ENCODE data around the gene AGBL3. TPM values are rescaled to one million over a fixed set of nuclear protein-coding genes. Genes with fewer than 3 reads are reported as not detected.

The AGBL3 gene
- total RNA-seq, 1 donor from 2014 or later, result 3.5 TPM

GRCh38 chr7:135091717-135092116 is 105.4 kb downstream of the AGBL3 start:
- Mint-ChIP-seq H3K9me3 (peaks cover 9% of the 10 kb centered on the region), H3K4me3 (no peak overlapping the region), H3K27me3 (ENCODE audit: low read depth) (no peaks in the 10 kb centered on the region), H3K4me1 (no peaks in the 10 kb centered on the region), H3K36me3 (ENCODE audit: low read depth) (peaks cover 4% of the 10 kb centered on the region), H3K27ac (ENCODE audit: unreplicated experiment) (no peak overlapping the region)
- no peak for TF ChIP-seq CTCF (conservative IDR thresholded peaks at IDR 0.05)
- DNase-seq (ENCODE audit: low read depth, low spot score), result no peak

GRCh38 chr7:135094472-135095237 is 108.3 kb downstream of the AGBL3 start:
- H3K27ac Mint-ChIP-seq (ENCODE audit: unreplicated experiment), result no peak overlapping the region

GRCh38 chr7:135095450-135095849 is 109.1 kb downstream of the AGBL3 start:
- Mint-ChIP-seq H3K9me3 (peaks cover 4% of the 10 kb centered on the region), H3K27me3 (ENCODE audit: low read depth) (no peaks in the 10 kb centered on the region), H3K27ac (ENCODE audit: unreplicated experiment) (no peak overlapping the region), H3K4me3 (no peak overlapping the region), H3K36me3 (ENCODE audit: low read depth) (no peaks in the 10 kb centered on the region), H3K4me1 (no peaks in the 10 kb centered on the region)
- no peak for TF ChIP-seq CTCF (conservative IDR thresholded peaks at IDR 0.05)
- no peak for DNase-seq (ENCODE audit: low read depth, low spot score)

More at GRCh38 chr7:135094472-135095237, 108.3 kb downstream of the AGBL3 start:
- Mint-ChIP-seq H3K9me3 (peaks cover 4% of the 10 kb centered on the region), H3K4me3 (no peak overlapping the region), H3K36me3 (ENCODE audit: low read depth) (no peaks in the 10 kb centered on the region), H3K4me1 (no peaks in the 10 kb centered on the region), H3K27me3 (ENCODE audit: low read depth) (no peaks in the 10 kb centered on the region)
- no peak for DNase-seq (ENCODE audit: low read depth, low spot score)
- TF ChIP-seq CTCF (conservative IDR thresholded peaks at IDR 0.05), result no peak

GRCh38 chr7:135098391-135098790 is 112.1 kb downstream of the AGBL3 start:
- no peaks in the 10 kb centered on the region for H3K36me3 Mint-ChIP-seq (ENCODE audit: low read depth)
- peaks cover 4% of the 10 kb centered on the region for H3K9me3 Mint-ChIP-seq
- H3K27ac Mint-ChIP-seq (ENCODE audit: unreplicated experiment), result no peak overlapping the region
- H3K4me1 Mint-ChIP-seq, result no peaks in the 10 kb centered on the region
- no peak for DNase-seq (ENCODE audit: low read depth, low spot score)
- no peaks in the 10 kb centered on the region for H3K27me3 Mint-ChIP-seq (ENCODE audit: low read depth)
- H3K4me3 Mint-ChIP-seq, result no peak overlapping the region
- no peak for TF ChIP-seq CTCF (conservative IDR thresholded peaks at IDR 0.05)

GRCh38 chr7:135100856-135101255 is 114.5 kb downstream of the AGBL3 start:
- no peak for DNase-seq (ENCODE audit: low read depth, low spot score)
- Mint-ChIP-seq H3K27me3 (ENCODE audit: low read depth) (no peaks in the 10 kb centered on the region), H3K27ac (ENCODE audit: unreplicated experiment) (no peak overlapping the region), H3K9me3 (peaks cover 8% of the 10 kb centered on the region), H3K36me3 (ENCODE audit: low read depth) (no peaks in the 10 kb centered on the region), H3K4me3 (no peak overlapping the region), H3K4me1 (no peaks in the 10 kb centered on the region)
- no peak for TF ChIP-seq CTCF (conservative IDR thresholded peaks at IDR 0.05)

Data from neural crest cell (in vitro differentiated cells).